Activated CD4-positive, CD25-positive, alpha-beta regulatory T cell treated with anti-CD3 and anti-CD28 coated beads, Interleukin-2, amount 50 U/mL, for 16 hours (primary cell): ENCODE data around the gene SNTG2.

Experiments used
- DNase-seq: peaks from one replicate; pipeline ENCODE4 v3.0.0-alpha.2; 2020; ENCODE audit warnings: low read depth, low spot score

The SNTG2 gene

GRCh38 chr2:1277634-1278033 is 327.0 kb downstream of the SNTG2 start:
- DNase-seq: no peak

DNA sequence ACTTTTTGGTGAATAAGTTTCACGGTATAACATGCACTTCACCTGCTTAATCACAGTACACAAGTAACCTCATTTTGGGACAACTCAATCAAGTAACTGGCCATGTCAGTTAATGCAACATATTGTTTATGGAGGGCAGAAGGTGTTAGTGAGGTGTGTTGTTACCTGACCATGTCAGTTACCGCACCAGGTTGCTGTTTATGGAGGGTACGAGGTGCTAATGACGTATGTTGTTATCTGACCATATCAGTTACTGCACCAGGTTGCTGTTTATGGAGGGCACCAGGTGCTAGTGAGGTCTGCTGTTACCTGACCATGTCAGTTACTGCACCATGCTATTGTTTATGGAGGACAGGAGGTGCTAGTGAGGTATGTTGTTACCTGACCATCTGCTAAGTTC is 327.5 kb downstream of the SNTG2 start:
- no peak for DNase-seq

- no peak for DNase-seq
Observed at GRCh38 chr2:1278861-1279260, 328.2 kb downstream of the SNTG2 start.

DNA sequence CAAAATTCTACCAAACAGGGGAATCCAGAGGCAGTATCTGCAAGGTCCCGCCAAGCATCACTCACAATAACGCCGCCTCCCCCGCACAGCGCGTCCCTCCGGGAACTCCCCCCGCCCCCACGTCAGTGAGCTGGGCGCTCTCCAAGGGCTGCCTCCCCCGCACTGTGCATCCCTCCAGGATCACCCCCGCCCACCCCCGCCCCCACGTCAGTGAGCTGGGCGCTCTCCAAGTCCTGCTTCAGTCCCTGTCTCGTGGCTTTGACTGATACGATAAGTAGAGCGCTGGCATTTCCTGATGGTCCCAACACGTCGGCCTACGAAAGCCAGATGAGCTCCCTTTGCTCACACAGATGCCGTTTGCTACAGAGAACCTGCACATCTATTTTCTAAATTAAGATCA is 331.9 kb downstream of the SNTG2 start:
- DNase-seq: no peak

GRCh38 chr2:1283020-1283801 is 332.6 kb downstream of the SNTG2 start:
- DNase-seq: no peak

DNA sequence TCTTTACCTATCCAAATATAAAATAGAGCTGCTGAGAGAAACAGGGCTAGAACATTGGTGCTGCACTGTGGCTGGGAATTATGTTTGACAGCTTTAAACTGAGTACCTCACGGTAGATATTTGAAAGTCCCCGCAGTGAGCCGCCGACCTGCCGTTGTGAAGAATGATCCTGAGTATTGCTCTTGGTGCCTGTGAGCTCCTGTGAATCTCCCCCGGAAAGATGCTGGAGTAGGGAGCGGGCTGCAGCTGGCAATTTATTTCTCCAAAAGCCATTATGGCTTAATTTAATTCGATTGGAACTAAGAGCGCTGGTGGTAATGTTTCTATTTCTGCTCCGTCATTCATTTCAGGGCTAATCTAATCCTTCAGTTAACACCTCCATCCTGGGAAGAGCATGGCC is 333.2 kb downstream of the SNTG2 start:
- DNase-seq: no peak

- DNase-seq: no peak
Observed at GRCh38 chr2:1286929-1287328, 336.3 kb downstream of the SNTG2 start.

- no peak for DNase-seq
Observed at GRCh38 chr2:1287427-1287826, 336.8 kb downstream of the SNTG2 start.

DNA sequence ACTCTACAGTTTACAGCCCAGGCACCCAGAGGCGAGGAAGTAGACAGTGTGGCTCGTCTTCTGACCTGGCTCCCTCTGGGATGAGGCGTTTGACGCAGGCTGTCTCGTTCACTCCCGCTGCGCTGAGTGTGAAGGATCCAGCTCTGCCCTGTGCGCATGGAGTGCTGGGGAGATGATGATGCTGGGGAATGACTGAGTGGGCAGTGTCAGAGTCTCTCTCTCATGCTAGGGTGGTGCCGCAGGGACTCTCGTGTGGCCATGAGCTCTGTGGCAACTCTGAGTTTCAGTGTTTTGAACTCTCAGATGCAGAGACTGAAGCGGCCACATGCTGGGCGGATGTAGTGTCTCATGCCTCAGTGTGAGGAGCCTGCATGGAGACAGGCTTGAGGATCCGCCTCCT is 344.3 kb downstream of the SNTG2 start:
- no peak for DNase-seq

GRCh38 chr2:1295740-1296139 is 345.1 kb downstream of the SNTG2 start:
- DNase-seq: no peak

DNA sequence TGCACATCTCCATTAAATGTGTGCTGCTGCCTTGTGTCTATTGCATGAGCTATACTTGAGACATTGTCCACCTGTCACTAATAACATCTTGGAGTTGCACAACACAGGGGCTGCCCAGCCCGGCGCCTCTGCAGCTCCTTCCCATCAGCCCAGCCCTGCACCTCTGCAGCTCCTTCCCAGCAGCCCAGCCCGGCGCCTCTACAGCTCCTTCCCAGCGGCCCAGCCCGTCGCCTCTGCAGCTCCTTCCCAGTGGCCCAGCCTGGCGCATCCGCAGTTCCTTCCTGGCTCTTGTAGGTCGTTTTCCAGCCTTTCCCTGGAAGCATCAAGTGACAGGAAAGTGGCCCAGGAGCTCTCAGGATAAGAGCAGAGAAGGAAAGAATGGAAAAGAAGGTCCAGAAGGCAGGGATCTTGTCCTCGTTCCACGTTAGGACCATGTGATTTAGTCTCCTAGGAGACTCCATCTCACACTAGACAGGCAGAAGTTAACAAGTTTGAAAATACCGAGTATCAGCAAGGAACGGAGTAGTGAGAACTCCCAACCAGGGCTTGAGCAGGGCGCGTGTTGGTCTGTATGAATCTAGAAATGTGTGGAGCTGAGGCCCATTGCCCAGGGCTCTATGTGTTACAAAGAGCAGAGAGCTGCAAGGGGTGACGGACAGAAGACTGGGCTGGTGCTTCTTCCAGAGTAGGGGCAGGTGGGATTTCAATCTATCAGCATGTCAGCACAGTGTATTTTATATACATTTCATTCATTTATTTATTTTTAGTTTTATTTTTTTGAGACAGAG is 346.9 kb downstream of the SNTG2 start:
- DNase-seq: no peak

GRCh38 chr2:1299043-1299442 is 348.4 kb downstream of the SNTG2 start:
- no peak for DNase-seq

- no peak for DNase-seq
Observed at GRCh38 chr2:1300284-1300683, 349.6 kb downstream of the SNTG2 start.

DNA sequence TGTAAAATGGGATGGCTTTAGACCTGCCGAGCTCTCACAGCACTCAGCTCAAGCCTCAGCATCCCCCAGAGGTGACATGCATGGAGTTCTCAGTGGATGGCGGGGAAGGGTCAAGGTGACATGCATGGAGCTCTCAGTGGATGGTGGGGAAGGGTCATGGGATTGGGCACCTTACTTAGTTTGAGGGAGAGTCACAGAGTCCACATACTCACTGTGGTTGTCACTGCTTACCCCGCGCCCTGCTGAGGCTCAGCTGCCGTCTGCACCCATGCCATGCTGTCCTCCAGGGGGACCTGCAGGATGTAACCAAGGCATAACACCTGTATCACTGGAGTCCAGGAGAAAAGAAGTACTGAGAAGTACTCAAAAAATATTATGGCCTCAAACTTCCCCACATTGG is 350.4 kb downstream of the SNTG2 start:
- no peak for DNase-seq

DNA sequence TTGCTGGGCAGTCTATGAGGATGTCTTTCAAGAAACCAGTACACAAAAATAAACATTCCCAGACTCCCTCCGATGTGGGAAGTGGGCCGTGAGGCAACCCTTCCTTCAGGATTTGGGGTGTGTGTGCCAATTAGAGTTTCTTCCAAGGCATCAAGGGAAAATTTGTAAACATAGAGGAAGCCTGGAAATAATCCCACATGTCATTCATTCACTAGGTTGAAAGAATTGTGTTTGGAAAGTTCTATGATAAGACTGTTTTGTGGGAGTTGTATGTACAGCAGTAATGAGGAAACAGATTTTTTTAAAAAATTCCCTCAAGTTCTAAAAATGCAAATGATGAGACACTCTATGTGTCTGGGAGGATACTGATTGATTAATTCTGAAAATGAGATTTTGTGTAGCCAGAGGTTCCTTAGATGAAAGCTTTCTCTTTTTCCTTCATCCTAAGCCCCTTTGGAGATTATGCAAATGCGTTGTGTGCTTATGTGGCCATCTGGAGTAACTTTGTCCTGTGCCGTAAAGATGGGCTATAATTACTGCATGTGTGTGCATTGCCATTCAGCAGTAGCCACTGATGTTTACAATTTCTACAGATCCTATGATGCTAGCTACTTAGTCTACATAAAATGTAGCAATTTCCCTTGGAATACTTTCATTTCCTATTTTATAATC is 354.8 kb downstream of the SNTG2 start:
- no peak for DNase-seq

- DNase-seq: no peak
Observed at GRCh38 chr2:1306014-1306686, 355.5 kb downstream of the SNTG2 start.

DNA sequence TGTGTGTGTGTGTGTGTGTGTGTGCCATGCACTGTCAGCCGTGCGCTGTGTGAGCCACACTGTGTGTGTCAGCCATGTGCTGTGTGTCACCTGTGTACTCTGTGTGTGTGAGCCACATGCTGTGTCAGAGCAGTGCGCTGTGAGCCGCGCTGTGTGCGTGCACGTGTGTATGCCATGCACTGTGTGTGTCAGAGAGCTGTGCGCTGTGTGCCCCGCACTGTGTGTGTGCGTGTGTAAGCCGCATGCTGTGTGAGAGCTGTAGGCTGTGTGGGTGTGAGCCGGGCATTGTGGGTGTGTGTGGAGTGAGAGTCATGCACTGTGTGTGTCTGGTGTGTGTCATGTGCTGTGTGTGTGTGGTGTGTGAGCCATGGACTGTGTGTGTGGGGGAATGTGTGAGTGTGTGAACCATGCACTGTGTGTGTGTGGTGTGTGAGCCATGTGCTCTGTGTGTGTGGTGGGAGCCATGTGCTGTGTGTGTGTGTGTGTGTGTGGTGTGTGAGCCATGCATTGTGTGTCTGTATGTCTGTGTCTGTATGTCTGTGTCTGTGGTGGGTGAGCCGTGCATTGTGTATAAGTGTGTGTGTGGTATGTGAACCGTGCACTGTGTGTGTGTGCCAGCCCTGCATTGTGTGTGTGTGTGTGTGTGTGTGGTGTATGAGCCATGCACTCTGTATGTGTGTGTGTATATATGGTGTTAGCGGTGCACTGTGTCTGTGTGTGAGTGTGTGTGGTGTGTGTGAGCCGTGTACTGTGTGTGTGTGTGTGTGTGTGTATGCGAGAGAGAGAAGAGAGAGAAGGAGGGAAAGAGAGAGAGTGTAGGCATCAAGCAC is 356.3 kb downstream of the SNTG2 start:
- no peak for DNase-seq

DNA sequence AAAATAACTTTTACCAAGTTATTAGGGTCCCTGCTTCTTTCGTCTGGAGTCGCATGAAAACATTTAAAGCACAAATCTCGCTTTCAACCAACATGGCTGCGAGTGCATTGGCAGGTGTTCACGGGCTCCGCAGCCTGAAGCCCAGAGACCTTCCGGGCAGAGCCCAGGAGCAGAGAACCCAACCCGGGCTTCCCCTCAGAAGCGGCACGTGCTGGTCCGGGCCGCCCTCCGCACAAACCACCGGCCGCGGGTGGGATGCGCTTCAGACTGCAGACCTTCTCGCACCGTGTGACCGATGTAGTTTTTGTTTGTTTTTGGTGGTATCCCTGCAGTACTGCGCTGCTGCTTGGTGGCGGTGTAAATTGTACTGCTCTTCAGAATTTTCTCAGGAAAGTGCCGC is 357.0 kb downstream of the SNTG2 start:
- DNase-seq: no peak

DNA sequence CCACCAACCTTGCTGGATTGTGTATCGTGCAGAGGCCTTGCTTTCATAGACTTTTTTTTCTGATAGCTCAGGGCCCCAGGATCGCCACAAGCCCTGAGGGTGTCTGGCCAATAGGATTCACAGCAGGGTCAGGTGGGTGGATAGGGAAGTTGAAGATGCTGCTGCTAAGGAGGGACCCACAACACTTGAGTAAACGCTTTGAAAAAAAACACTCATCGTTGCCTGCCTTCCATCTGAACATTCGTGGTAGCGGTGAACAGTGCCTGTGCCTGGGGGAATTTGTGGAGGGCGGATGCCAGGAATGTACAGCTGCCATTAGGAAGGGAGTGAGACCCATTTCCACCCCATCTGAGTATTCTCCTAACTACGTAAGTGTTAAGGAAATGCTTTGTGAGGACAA is 358.0 kb downstream of the SNTG2 start:
- DNase-seq: no peak

DNA sequence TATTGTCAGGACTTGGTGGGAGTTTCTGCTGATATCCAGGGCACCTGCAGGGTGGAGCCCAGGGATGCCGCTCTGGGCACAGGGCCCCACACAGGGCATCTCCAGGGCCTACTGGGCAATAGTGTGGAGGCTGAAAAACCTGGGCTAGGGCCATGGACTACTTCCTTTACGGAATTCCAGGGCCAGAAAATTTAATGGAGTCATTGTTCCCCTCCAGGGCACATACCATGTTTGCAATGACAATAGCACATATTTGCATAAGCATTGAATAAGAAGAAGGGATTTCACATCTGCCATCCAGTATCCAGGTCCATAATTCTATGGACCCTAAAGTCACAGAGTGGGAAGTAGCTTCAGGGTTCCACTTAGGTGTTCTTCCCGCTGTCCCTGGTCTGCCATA is 358.9 kb downstream of the SNTG2 start:
- DNase-seq: no peak

GRCh38 chr2:1310202-1310601 is 359.6 kb downstream of the SNTG2 start:
- DNase-seq: no peak
